Endothelial cell of umbilical vein (primary cell): Measurements from ENCODE around the gene DNAH6. TPM values are rescaled to one million over a fixed set of nuclear protein-coding genes. Genes with fewer than 3 reads are reported as not detected.

ENCODE experiments used
- BruUV-seq: library from RNA; stranded (reverse); fragments of 400-500 nt; replicated peaks from 2 replicates; lab custom pipeline; 2021; lab: Mats Ljungman, UMichigan
- CTCF ChIA-PET: fragments of 300-600, 350-600 bp; sonication (Branson Sonifier 250); formaldehyde crosslinking; loops from one replicate; lab custom pipeline; 2021; ENCODE audit warnings: antibody characterized with exemption, inconsistent platforms; lab: Charles Lee
- POLR2A ChIA-PET: fragments of 300-600, 350-600 bp; sonication (Branson Sonifier 250); formaldehyde crosslinking; loops from one replicate; lab custom pipeline; 2021; ENCODE audit warnings: antibody characterized with exemption, inconsistent platforms; lab: Charles Lee
- DNase-seq: peaks from one replicate; pipeline ENCODE4 v3.0.0-alpha.2; 2011; ENCODE audit warnings: low read depth, low spot score
- FAIRE-seq: peaks from 2 replicates; lab custom pipeline; 2011; peaks lifted over from hg19 to GRCh38; lab: Jason Lieb, UNC
- H2AFZ ChIP-seq: 2 replicates; pipeline ENCODE4 v1.6.0; 2012; ENCODE audit warnings: low read depth, low read length, control low read depth, inconsistent platforms
- H3K27ac ChIP-seq: 2 replicates; pipeline ENCODE4 v1.5.1; 2011; ENCODE audit warnings: low read depth, mild to moderate bottlenecking, control low read depth, low read length, moderate library complexity; ENCODE audit not compliant: insufficient read depth
- H3K27me3 ChIP-seq, 2 experiments: 2 replicates each; pipeline versions ENCODE4 v1.6.0 to v1.6.1; 2011; ENCODE audit warnings: low read length in 2 of 2, mixed read lengths in 1 of 2; ENCODE audit not compliant: control insufficient read depth in 2 of 2, insufficient read depth in 2 of 2
- H3K36me3 ChIP-seq, 2 experiments: 2 replicates in 1 of 2; 3 replicates in 1 of 2; pipeline ENCODE4 v1.5.1; 2011; ENCODE audit warnings: low read length in 2 of 2, mild to moderate bottlenecking in 1 of 2, moderate library complexity in 1 of 2; ENCODE audit not compliant: control insufficient read depth in 2 of 2, insufficient read depth in 2 of 2; ENCODE audit errors: extremely low read depth in 1 of 2
- H3K4me1 ChIP-seq: 3 replicates; pipeline ENCODE4 v1.5.1; 2011; ENCODE audit warnings: mild to moderate bottlenecking, low read length; ENCODE audit not compliant: control insufficient read depth, insufficient read depth; ENCODE audit errors: extremely low read depth
- H3K4me2 ChIP-seq: 2 replicates; pipeline ENCODE4 v1.6.1; 2011; ENCODE audit warnings: low read length, control low read depth, mixed read lengths; ENCODE audit not compliant: insufficient read depth
- H3K4me3 ChIP-seq, 3 experiments: fragments of 200-600 bp in 1 of 3; sonication (generic), shearing (Covaris generic) in 1 of 3; replicated peaks in 1 of 3; 2 replicates each; pipeline ENCODE4 v1.5.1; 2011 to 2016; ENCODE audit warnings: control low read depth in 3 of 3, low read length in 3 of 3, mild to moderate bottlenecking in 2 of 3, inconsistent platforms in 1 of 3, low read depth in 1 of 3, moderate library complexity in 1 of 3; ENCODE audit not compliant: insufficient read depth in 1 of 3
- H3K79me2 ChIP-seq: 2 replicates; pipeline ENCODE4 v1.6.0; 2012; ENCODE audit warnings: low read length, inconsistent platforms; ENCODE audit not compliant: control insufficient read depth, insufficient read depth
- H3K9ac ChIP-seq: replicated peaks from 2 replicates; pipeline ENCODE3; 2011; ENCODE audit warnings: low read length, control low read depth; ENCODE audit not compliant: insufficient read depth; ENCODE audit errors: extremely low read depth
- H3K9me1 ChIP-seq: replicated peaks from 3 replicates; pipeline ENCODE4 v1.6.0; 2011; ENCODE audit warnings: mild to moderate bottlenecking, low read length; ENCODE audit not compliant: control insufficient read depth, insufficient read depth; ENCODE audit errors: extremely low read depth
- H3K9me3 ChIP-seq: replicated peaks from 2 replicates; pipeline ENCODE4 v1.5.1; 2012; ENCODE audit warnings: low read length, inconsistent platforms; ENCODE audit not compliant: control insufficient read depth, insufficient read depth
- H4K20me1 ChIP-seq: replicated peaks from 2 replicates; pipeline ENCODE3; 2011; ENCODE audit warnings: mild to moderate bottlenecking, low read length; ENCODE audit not compliant: control insufficient read depth, insufficient read depth; ENCODE audit errors: extremely low read depth
- CTCF ChIP-seq, 2 donors: IDR thresholded peaks; 1 replicate in 1 of 2; 2 replicates in 1 of 2; pipeline ENCODE4 v1.5.1; 2011; ENCODE audit warnings: low read length in 2 of 2, mild to moderate bottlenecking in 2 of 2, moderate library complexity in 2 of 2, control low read depth in 1 of 2, inconsistent platforms in 1 of 2, low read depth in 1 of 2; ENCODE audit not compliant: insufficient read depth in 1 of 2; ENCODE audit errors: extremely low read depth in 1 of 2
- EZH2 ChIP-seq: IDR thresholded peaks from 2 replicates; pipeline ENCODE4 v1.6.1; 2012; ENCODE audit warnings: borderline replicate concordance, low read depth, mild to moderate bottlenecking, moderate library complexity, low read length, inconsistent platforms; ENCODE audit not compliant: severe bottlenecking
- FOS ChIP-seq: IDR thresholded peaks from 2 replicates; pipeline ENCODE4 v1.6.1; 2011; ENCODE audit warnings: mild to moderate bottlenecking, low read length, moderate library complexity, borderline replicate concordance; ENCODE audit not compliant: insufficient read depth
- GATA2 ChIP-seq: IDR thresholded peaks from 2 replicates; pipeline ENCODE4 v1.7.0; 2011; ENCODE audit warnings: low read depth, mild to moderate bottlenecking, moderate library complexity, mixed read lengths, low read length; ENCODE audit not compliant: insufficient read length, insufficient read depth
- JUN ChIP-seq: IDR thresholded peaks from 2 replicates; pipeline ENCODE4 v1.6.1; 2011; ENCODE audit warnings: borderline replicate concordance, low read depth; ENCODE audit not compliant: insufficient read length, insufficient read depth
- MYC ChIP-seq: IDR thresholded peaks from one replicate; pipeline ENCODE4 v1.6.1; 2011; ENCODE audit warnings: mild to moderate bottlenecking, low read depth, low read length
- POLR2A ChIP-seq: IDR thresholded peaks from 2 replicates; pipeline ENCODE4 v1.6.1; 2012; ENCODE audit warnings: low read depth, mild to moderate bottlenecking, control low read depth, low read length
- POLR2AphosphoS5 ChIP-seq: IDR thresholded peaks from 2 replicates; pipeline ENCODE4 v1.6.1; 2012; ENCODE audit warnings: low read depth, mild to moderate bottlenecking, control low read depth, low read length, moderate library complexity; ENCODE audit not compliant: insufficient read depth
- dilution Hi-C: fragments of 300-500 bp; cut with MboI; formaldehyde crosslinking; loops from one replicate; pipeline ENCODE4 v1.15.0; 2019; ENCODE audit warnings: low sequenced_read_pairs; ENCODE audit not compliant: extremely low pct_ligation_motif_present
- intact Hi-C: fragments of 100-400 bp; cut with micrococcal nuclease; formaldehyde crosslinking; loops from one replicate; pipeline ENCODE4 v1.10.0; 2022
- polyA plus RNA-seq, 4 experiments: library from polyadenylated mRNA; depleted of rRNA in 3 of 4; stranded (reverse) in 3 of 4; unstranded in 1 of 4; fragments of >200 nt; gene quantifications; 2 replicates each; pipeline versions ENCODE4 v1.2.1 to v1.2.3, GENCODE V29; 2011 to 2012; ENCODE audit warnings: missing spikeins in 1 of 4
- total RNA-seq: library from RNA; stranded (reverse); gene quantifications from 2 replicates; pipeline ENCODE4 v1.2.3, GENCODE V29; 2021
- TF ChIP-seq, protein P1 (sequence below): IDR thresholded peaks from 2 replicates; pipeline ENCODE4 v1.6.1; 2011; ENCODE audit not compliant: insufficient read depth, insufficient read length

The DNAH6 gene
- total and polyA plus RNA-seq, 2 donors (not counting 3 experiments of a cell fraction or from before 2014, with no cell fraction given): 0.24 TPM; not detected in 1

GRCh38 chr2:84801811-84802210 lies 285.5 kb downstream of the DNAH6 start:
- intact Hi-C loops: no loop called here
- POLR2A ChIA-PET: no interaction called here
- CTCF ChIA-PET: no interaction called here

More at GRCh38 chr2:84801811-84802210, 285.5 kb downstream of the DNAH6 start:
- Histone ChIP-seq H3K4me1 (no peaks in the 10 kb centered on the region), H3K4me3 (no peak overlapping the region), H2AFZ (no peak overlapping the region), H3K36me3 (no peaks in the 10 kb centered on the region), H3K27ac (no peak overlapping the region), H3K4me2 (no peak overlapping the region), H3K79me2 (no peaks in the 10 kb centered on the region), H3K9me3 (no peaks in the 10 kb centered on the region), H3K9ac (no peak overlapping the region), H4K20me1 (no peaks in the 10 kb centered on the region), H3K27me3 (peaks cover 0 to 2% of the 10 kb centered on the region in 2 experiments), H3K9me1 (no peaks in the 10 kb centered on the region)
- TF ChIP-seq CTCF (IDR thresholded peaks at IDR 0.05; ENCODE audit: extremely low read depth in 1 of 2, insufficient read depth in 1 of 2, low read depth in 1 of 2, low read length in 2 of 2) (no peak), POLR2A (no peak), JUN (no peak), GATA2 (no peak), MYC (no peak), EZH2 (no peak), FOS (no peak), POLR2AphosphoS5 (no peak)
- TF ChIP-seq, protein P1, sequence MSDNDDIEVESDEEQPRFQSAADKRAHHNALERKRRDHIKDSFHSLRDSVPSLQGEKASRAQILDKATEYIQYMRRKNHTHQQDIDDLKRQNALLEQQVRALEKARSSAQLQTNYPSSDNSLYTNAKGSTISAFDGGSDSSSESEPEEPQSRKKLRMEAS: no peak
- BruUV-seq: no TSS peak
- FAIRE-seq (no peak), DNase-seq (no peak)
- dilution Hi-C loops: no loop called here
